Measurements from ENCODE around the gene UBE2Q2.

UBE2Q2 gene

DNA sequence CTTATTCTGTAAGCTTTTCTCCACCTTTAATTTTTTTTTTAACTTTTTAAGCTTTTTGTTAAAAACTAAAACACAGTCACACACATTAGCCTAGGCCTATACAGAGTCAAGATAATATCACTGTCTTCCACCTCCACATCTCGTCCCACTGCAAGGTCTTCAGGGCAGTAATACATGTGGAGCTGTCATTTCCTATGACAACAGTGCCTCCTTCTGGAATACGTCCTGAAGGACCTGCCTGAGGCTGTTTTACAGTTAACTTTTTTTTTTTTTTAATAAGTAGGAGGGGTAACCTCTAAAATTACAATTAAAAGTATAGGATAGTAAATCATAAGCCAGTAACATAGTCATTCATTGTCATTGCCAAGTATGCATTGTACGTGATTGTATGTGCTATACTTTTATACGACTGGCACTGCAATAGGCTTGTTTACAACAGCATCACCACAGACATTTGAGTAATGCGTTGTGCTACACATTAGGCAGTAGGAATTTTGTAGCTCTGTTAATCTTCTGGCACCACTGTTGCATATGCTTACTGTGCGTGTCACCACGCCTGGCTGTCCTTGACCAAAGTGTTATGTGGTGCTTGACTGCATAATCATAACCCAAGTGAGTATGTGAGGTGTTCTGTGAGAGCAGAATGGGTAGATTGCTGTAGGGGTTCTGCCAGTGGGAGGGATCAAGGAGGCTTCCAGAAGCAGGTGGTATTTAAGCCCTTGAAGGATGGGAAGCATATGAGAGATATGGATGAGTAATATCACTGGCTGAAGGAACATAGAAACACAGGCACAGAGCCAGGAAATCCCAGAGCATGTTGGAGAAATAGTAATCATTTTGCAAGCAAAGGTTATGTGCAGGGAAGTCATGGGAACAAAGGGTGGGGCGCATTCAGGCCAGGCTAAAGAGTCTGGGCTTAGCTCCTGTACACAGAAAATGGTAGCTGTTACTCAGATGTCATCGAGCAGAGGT is 78.8 kb downstream of the UBE2Q2 start:
- no peak for DNase-seq (ENCODE audit: low read depth in 2 of 2, low spot score in 1 of 2)

DNA sequence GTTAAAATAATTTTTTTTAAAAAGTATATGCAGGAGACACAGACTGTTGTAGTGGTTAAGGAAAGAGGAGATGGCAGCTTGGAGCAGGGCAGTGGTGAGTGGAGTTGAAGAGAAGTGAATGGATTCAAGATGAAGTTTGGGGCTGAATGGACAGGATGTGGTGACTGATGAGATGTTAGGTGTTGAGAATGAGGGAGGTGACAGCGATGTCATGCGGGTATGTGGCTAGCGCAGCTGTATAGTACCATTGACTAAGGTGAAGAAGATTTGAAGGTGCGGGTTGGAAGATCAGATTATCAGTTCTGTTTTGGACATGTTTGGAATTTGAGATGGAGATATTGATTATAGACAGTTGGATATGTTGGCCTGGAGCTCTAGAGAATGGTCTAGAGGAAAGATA is 80.5 kb downstream of the UBE2Q2 start:
- no peak for DNase-seq (ENCODE audit: low read depth in 2 of 2, low spot score in 1 of 2)

DNA sequence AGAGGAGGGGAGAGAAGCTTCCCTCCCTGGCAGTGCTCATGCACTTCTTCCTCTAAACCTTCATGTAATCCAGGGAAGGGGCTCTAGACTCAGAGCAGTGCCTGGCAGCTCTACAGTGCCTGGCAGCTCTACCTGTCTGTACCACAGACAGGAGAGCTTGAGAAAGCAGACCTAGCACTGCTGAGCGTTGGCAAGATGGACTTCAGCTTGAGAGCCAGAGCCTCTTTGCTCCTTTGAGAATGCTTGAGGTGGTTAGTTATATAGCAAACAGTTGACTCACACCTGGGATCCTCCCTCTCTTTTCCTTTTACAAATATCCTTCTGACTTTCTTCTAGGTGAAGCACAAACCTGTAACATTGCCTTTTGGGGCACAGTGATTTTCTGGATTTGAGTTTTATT is 81.3 kb downstream of the UBE2Q2 start:
- no peak for DNase-seq (ENCODE audit: low read depth in 2 of 2, low spot score in 1 of 2)

DNA sequence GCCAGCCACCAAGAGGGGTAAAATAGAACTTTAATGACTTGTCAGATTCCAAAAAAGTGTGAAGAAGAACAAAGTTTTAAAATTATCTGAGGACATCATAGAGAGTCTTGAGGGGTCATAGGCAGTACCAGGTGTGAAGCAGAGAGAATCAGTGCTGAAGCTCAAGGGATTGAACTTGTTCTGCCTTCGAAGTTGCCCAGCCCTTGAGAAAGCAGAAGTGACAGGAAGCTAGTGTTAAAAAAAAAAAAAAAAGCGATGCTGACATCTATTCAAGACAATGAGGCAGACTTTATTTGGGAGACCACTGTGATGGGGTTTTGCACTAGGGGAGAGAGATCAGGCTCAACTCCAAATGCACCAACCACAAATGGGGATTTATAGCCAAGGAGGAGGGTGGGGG is 82.2 kb downstream of the UBE2Q2 start:
- no peak for DNase-seq (ENCODE audit: low read depth in 2 of 2, low spot score in 1 of 2)

DNA sequence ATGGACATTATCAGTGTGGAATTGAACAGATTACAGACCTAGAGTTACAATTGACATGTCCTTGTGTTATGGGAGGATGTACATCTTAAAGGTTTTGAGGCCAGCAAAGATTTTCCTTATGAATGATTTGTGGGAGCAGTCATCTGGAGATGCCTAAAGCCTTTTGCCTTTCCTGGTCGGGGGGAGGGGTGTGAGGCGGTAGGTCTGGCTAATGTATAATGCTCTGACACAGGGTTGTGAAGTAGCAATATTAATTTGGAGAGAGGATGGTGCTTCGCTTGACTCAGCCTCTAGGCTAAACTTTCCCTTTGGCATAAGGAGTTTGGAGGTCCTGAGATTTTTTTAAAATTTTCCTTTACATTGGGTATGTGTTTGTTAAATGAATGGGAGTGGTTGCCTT is 83.7 kb downstream of the UBE2Q2 start:
- no peak for DNase-seq (ENCODE audit: low read depth in 2 of 2, low spot score in 1 of 2)

DNA sequence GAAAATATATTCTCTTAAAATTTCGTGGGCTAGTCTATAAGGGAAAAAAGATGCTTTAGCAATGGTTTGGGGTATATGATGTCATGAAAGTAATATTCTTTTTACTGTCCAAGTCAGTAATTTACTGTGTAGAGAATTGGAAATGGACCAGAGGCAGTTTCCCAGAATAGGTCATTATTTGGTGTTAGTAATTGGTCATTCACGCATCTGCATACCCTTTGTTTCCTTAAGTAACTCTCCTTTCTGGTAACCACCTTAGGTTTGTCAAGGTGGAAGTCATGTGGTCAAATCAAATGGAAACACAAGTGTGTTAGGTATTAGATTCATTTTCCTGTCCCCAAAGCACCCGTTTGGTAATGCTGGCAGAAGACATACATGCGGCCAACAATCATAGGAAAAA is 84.4 kb downstream of the UBE2Q2 start:
- DNase-seq (ENCODE audit: low read depth in 2 of 2, low spot score in 1 of 2) = no peak

DNA sequence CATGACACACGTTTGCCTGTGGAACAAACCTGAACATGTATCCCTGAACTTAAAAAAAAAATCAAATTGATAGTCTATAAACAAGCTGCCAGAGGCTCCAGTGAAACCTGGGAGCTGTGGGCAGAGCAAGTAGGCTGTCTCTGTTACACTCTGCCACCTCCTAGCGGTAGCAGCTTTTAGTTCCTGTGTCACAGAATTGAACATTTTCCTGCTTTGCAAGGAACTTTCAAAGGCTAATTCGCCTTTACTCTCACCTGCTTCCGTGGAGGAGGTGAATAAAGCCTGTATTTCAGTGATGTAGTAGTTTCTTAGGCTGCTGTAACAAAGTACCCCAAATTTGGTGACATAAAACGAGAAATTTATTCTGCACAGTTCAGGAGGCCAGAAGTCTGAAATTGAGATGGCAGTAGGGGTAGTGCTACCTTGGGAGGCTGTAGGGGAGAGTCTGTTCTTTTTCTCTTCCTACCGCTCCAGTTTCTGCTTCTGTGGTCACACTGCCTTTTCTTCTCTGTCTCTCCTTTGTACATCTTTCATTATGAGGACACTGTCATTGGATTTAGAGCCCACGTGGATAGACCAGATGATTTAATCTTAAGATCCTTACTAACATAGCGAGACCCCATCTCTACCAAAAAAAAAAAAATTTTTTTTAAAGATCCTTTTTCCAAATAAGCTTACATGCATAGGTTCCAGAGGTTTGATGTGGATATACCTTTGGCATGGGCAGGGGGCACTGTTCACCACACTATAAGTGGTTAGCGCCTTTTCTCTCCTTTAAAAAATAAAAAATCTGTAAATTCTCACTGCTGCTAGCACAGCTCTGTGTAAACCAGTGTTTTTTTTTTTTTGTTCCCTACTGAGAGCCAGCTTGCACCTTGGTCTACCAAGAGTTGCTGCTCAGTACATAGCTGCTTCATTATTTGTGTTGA is 85.7 kb downstream of the UBE2Q2 start:
- DNase-seq (ENCODE audit: low read depth in 2 of 2, low spot score in 1 of 2) = no peak

DNA sequence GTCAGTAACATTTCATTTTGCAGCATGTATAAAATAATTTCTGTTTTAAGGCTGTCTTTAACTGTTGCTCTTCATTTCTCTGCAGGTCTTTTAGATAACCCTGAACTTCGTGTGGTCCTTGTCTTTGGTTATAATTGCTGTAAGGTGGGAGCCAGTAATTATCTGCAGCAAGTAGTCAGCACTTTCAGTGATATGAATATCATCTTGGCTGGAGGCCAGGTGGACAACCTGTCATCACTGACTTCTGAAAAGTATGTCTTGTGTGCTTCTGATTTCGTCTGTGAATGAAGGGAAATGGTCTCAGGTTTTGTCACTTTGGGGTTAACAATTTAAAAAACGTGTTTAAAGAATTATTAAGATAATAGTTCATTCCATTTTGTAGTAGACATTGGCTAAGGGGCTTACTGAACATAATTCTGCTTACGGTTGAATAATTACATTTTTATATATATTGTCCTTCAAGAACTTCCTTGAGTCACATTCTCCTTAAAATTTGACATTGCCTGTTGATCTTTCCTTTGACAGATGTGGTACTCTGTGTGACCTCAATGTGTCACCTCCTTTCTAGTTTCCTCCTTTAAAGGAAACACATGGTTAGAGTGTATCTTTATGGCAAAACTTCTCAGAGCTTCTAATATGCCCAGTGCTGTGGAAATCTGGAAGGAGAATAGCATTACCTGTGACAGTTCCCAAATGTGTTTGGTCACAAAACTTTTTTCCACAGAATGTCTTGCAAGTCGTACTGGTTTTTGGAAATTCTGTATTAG is 86.7 kb downstream of the UBE2Q2 start:
- no peak for DNase-seq (ENCODE audit: low read depth in 2 of 2, low spot score in 1 of 2)

DNA sequence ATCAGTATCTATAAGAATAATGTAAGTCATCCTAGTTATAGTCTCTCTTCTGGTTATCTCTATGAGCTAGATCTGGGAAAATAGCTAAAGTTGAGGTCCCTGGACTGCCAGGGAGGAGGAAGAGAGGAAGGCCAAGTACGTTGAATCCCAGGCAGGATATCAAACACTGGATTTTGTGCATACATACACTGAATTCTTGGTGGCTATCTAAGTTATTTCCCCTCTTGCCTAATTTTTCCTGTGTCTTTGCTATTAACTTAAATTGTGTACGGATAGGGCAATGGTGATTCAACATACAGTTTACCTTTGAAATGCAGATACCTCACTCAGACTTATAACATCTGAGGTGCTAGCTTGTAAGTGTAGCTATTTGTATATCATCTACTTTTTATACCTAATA is 87.6 kb downstream of the UBE2Q2 start:
- no peak for DNase-seq (ENCODE audit: low read depth in 2 of 2, low spot score in 1 of 2)

DNA sequence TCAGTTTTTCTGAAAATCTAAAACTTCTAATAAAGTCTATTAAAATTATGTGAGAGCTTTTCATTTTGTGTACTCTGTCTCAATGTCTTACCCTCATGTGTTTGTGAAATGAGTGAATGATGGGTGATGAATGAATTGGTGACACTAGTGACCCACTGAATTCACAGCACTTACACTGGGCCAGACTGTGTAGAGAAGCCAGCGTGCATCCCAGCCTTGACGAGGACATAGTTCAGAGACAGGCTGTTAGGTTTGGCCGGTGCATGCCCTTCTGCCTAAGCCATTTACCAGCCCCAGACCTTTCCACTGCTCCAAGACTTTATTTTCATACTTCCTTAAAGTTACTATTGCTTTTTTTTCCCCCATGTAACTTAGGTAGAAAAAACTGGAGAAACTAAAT is 99.2 kb downstream of the UBE2Q2 start:
- no peak for DNase-seq (ENCODE audit: low read depth in 2 of 2, low spot score in 1 of 2)

DNA sequence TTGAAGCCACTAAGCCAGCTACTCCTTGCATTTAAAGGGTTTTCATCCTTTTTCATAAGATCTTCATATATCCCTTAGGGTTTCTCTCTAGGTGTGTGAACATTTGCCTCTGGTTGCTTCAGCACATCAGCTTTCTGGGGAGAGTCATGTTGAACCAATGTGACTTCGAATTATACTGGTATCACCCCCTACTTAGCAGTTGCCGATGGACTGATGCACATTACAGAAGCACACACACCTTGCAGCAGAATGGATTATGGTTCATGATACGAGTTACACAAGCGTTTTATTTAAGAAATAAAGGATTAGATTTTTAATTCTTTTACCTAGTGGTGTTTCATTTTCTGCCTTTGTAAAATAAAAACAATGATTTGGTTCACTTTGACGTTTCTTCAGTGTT is 100.0 kb downstream of the UBE2Q2 start:
- no peak for DNase-seq (ENCODE audit: low read depth in 2 of 2, low spot score in 1 of 2)

DNA sequence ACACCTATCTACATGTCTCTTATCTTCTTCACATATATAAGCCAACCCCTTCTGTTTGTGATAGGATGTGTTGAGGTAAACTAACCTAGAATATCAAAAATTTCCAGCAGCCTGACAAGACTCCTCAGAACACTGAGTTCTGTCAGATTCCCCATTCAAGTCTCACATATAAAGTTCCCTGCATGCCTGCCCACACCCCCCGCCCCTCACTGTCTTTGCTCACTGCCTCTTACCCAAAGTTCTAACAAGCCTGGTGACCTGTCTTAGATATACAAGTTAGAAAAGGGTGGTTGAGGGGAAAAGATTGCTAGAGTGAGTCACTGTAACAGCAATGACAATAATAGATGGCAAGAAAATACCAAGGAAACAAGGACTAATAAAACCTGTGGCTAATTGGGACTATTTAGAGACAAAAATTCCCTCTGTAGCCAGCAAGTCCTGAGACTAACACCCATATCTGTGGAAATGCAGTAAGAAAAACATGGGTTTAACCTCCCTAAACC is 100.5 kb downstream of the UBE2Q2 start:
- DNase-seq (ENCODE audit: low read depth in 2 of 2, low spot score in 1 of 2) = no peak

DNA sequence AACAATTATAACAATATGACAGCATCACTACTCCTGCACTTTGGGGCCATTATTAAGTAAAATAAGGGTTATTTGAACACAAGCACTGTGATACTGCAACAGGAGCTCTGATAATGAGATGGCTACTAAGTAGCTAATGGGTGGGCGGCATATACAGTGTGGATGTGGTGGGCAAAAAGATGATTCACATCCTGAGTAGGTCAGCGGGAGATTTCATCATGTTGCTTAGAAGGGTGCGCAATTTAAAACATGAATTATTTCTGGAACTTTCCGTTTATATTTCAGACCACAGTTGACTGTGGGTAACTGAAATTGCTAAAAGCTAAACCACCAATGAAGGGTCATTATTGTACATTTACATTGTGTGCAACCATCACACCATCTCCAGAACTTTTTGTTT is 102.7 kb downstream of the UBE2Q2 start:
- no peak for DNase-seq (ENCODE audit: low read depth in 2 of 2, low spot score in 1 of 2)

DNA sequence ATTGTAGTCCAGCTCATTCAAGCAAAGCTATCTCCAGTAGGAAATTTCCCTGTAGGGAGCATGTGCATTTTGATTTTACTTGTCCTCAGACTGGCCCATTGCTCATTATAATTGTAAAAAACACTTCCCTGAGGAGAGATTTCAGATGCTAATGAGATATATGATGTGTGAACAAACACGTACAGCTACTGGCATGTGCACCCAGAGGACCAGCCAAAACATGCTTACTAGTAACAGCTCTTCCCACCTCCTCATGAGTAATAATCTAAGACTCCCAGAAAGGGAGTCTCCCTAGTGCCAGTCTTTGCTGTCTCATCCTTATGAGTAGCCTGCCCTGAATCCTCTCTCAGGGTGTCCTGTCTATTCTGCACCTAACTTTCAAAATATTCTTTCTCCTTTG is 103.8 kb downstream of the UBE2Q2 start:
- no peak for DNase-seq (ENCODE audit: low read depth in 2 of 2, low spot score in 1 of 2)

DNA sequence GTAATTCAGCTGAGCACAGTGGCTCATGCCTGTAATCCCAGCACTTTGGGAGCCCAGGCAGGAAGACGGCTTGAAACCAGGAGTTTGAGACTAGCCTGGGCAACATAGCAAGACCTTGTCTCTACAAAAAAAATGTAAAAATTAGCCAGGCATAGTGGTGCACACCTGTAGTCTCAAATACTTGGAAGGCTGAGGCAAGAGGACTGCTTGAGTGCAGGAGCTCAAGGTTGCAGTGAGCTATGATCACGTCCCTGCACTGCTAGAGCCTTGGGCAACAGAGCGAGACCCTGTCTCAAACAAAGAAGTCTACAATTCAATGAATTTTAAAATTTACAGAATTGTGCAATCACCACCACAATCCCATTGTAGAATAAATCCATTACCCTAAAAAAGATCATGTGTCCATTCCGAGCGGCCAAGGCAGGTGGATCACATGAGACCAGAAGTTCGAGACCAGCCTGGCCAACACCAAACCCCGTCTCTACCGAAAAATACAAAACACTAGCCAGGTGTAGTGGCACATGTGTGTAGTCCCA is 105.6 kb downstream of the UBE2Q2 start:
- DNase-seq (ENCODE audit: low read depth in 2 of 2, low spot score in 1 of 2) = no peak
